A673 (cell line): ENCODE measurements around the gene TTYH1.

ENCODE experiments used
- EZH2 ChIP-seq: fragments of 200-600 bp; sonication (generic); IDR thresholded peaks from 2 replicates; pipeline ENCODE4 v1.6.1; 2017; ENCODE audit warnings: borderline replicate concordance, low read depth, mild to moderate bottlenecking, mixed read lengths, antibody characterized with exemption, low read length; ENCODE audit not compliant: poor library complexity, severe bottlenecking
- TF ChIP-seq, protein P1 (sequence below): fragments of 300-800, 200-600 bp; sonication (generic); conservative IDR thresholded peaks from 2 replicates; pipeline ENCODE4 v1.5.1; 2017; ENCODE audit warnings: low read depth, mild to moderate bottlenecking, antibody characterized with exemption, low read length, moderate library complexity, mixed read lengths

GRCh38 chr19:54391589-54392061, 23.6 kb upstream of the TTYH1 start:
- TF ChIP-seq, protein P1, sequence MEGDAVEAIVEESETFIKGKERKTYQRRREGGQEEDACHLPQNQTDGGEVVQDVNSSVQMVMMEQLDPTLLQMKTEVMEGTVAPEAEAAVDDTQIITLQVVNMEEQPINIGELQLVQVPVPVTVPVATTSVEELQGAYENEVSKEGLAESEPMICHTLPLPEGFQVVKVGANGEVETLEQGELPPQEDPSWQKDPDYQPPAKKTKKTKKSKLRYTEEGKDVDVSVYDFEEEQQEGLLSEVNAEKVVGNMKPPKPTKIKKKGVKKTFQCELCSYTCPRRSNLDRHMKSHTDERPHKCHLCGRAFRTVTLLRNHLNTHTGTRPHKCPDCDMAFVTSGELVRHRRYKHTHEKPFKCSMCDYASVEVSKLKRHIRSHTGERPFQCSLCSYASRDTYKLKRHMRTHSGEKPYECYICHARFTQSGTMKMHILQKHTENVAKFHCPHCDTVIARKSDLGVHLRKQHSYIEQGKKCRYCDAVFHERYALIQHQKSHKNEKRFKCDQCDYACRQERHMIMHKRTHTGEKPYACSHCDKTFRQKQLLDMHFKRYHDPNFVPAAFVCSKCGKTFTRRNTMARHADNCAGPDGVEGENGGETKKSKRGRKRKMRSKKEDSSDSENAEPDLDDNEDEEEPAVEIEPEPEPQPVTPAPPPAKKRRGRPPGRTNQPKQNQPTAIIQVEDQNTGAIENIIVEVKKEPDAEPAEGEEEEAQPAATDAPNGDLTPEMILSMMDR, result peak; percentile 30
- TF ChIP-seq EZH2, result no peak
